D721Med (cell line): Measurements from ENCODE around the gene TRPM1.

Source experiments
- DNase-seq: peaks from one replicate; pipeline ENCODE4 v3.0.0; 2011; ENCODE audit warnings: low spot score; ENCODE audit not compliant: insufficient read length
- FAIRE-seq: peaks from 2 replicates; lab custom pipeline; 2011; peaks lifted over from hg19 to GRCh38; lab: Jason Lieb, UNC
- TF ChIP-seq, protein P1 (sequence below): IDR thresholded peaks from 2 replicates; pipeline ENCODE4 v1.5.1; 2012; ENCODE audit warnings: mild to moderate bottlenecking, control low read depth; ENCODE audit not compliant: insufficient read depth; ENCODE audit errors: missing control alignments

The TRPM1 gene

GRCh38 chr15:30969724-30970123 is 131.8 kb downstream of the TRPM1 start:
- FAIRE-seq = no peak
- no peak for DNase-seq
- TF ChIP-seq, protein P1, sequence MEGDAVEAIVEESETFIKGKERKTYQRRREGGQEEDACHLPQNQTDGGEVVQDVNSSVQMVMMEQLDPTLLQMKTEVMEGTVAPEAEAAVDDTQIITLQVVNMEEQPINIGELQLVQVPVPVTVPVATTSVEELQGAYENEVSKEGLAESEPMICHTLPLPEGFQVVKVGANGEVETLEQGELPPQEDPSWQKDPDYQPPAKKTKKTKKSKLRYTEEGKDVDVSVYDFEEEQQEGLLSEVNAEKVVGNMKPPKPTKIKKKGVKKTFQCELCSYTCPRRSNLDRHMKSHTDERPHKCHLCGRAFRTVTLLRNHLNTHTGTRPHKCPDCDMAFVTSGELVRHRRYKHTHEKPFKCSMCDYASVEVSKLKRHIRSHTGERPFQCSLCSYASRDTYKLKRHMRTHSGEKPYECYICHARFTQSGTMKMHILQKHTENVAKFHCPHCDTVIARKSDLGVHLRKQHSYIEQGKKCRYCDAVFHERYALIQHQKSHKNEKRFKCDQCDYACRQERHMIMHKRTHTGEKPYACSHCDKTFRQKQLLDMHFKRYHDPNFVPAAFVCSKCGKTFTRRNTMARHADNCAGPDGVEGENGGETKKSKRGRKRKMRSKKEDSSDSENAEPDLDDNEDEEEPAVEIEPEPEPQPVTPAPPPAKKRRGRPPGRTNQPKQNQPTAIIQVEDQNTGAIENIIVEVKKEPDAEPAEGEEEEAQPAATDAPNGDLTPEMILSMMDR = no peak

DNA sequence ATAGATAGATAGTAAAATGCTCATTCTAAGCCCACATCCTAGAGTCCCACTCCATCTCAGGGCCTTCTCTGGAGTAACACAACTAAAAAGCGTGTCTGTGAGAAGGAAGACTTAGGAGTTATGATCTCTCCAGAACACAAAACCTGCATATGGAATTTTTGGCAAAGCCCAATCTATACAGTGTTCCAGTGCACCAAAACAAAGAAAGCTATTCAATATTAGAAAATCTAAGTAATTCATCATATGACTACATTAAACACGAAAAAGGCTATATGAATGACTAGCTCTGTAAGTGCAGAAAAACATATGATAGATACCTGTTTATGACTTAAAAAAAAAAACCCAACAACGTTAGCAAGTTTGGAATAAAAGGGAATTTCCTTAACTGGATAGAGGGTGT is 137.8 kb downstream of the TRPM1 start:
- FAIRE-seq (no peak), DNase-seq (no peak)
- TF ChIP-seq, protein P1 = no peak

- no peak for FAIRE-seq
These were observed 138.9 kb downstream of the TRPM1 start for GRCh38 chr15:30962659-30963058.

DNA sequence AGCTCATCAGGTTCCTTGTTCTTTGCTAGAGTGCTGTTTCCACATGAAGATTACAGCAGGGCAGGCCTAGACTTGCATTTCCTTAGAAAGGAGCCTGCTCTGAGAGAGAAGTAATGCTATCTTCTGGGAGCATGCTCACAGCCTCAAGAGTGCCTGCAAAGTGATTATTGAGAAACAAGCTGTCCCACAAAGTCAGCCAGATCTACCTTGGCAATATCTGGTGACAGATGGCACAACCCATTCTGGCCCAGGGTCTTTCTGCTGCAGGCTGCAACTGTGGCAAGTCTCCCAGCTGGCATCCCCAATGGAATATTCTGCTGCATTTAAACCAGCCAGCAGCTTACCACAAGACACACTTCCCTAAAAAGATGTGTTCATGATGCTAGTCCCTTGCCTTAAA is 139.4 kb downstream of the TRPM1 start:
- DNase-seq = no peak
- FAIRE-seq = no peak

More at GRCh38 chr15:30962659-30963058, 138.9 kb downstream of the TRPM1 start:
- TF ChIP-seq, protein P1 = no peak
- no peak for DNase-seq

DNA sequence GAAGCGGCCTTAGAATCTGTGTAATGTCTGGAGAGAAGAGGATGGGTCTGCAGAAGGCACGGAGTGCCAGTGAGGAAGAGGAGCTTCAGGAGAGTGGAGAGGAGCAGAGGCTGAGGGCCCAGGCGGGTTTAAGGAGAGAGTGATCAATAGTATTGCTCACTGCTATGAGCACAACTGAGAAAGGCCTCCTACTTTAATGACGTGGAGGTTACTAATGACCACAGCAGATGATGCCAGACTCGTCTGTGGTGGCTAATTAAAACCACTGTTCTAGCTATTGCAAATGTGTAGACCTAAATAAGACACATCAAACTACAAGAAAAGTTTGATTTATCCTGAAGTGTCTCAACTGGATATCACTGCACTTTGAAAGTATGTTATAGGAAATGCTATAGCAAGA is 143.3 kb downstream of the TRPM1 start:
- TF ChIP-seq, protein P1 = no peak
- FAIRE-seq = no peak

More for the DNA sequence above, 139.4 kb downstream of the TRPM1 start:
- TF ChIP-seq, protein P1 = no peak

DNA sequence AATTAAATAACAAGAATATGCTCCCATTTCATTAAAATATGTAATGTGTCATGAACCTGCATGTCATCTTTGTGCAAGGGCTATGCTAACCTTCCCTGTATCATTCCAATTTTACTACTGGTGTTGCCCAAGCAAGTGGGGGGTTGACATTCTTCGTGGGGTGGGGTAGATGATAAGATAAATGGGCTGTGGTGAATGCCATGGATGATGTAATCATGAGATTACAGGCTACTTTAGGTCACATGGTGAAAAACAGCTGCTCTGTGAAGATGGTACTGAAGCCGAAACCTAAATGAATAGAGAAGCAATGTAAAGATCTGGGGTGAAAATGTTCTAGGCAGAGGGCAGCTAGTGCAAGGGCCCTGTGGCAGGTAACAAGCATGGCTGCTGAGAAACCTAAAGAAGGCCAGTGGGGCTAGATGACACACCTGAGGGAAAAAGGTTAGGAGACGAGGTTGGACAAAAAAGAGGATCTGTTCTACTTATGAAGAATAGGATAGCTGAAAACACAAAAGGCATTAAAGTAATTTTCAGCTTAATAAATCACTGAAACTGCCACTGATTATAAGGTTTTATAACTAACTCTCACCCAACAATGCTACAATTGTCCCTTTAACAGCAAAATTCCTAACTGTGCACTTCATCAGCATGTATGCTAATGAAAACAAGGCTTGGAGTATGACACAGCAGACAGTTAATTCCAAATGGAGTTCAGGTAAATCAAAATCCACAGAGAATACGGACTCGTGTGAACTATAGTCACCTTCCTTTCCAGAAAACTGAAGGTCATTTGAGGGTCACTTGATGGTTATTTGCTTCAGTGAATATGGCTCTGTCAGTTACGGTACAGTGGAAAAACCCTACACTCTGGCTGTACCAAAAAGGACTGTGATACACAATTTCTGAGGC is 145.1 kb downstream of the TRPM1 start:
- TF ChIP-seq, protein P1 = no peak
- DNase-seq = no peak
- FAIRE-seq = no peak

More for the DNA sequence above, 143.3 kb downstream of the TRPM1 start:
- no peak for DNase-seq

DNA sequence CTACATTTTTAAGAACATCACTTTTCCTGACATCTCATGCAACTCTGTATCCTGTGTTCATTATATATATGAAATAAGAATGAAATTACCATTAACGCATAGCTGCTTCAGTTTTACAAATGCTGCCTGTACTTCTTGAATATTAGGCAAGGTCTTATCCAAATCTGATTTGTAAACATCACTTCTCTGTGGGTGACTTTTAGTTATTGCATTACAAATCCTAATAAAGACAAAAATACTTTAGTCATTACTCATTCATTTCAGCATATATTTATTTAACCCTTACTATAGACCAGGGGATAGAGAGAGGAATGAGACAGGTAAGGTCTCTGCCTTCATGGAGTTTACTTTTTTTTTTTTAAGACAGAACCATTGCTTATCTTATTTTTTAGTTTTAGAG is 146.9 kb downstream of the TRPM1 start:
- FAIRE-seq = no peak
- TF ChIP-seq, protein P1 = no peak
- DNase-seq = no peak
